Measurements from ENCODE around the gene ALKBH5.

ALKBH5 gene

DNA sequence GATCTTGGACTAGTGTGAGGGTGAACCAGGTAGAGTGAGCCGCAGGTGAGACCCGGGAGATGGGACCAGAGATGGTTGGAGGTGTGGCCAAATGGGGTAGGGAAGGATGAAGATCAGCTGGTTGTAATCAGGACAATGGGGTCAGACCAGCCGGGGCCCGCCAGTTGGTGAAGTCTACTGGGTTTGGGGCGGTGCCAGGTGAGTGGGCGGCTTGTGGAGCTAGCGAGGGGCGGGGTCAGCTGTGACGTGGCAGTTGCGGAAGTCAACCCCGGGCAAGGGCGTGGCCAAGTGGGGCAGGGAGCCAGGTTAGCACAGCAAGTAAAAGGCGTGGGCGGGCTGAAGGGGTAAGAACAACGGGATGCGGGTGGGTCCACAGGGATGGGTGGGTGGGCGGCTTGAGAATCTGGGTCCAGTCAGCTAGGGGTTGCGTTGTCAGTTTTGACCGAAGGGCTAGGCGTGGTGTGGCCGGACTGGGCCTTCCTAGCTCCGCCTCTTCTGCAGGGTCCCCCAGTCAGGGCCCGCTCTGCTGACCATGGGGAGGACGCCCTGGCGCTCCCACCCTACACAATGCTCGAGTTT is 25.5 kb upstream of the ALKBH5 start:
- Histone ChIP-seq H4K20me1 (ENCODE audit: insufficient read depth, low read length) (no peaks in the 10 kb centered on the region), H3K4me1 (ENCODE audit: insufficient read depth, low read length, severe bottlenecking) (peaks cover 25% of the 10 kb centered on the region), H3K27ac (ENCODE audit: low read depth, low read length, poor library complexity, severe bottlenecking) (no peak overlapping the region), H3K27me3 (ENCODE audit: insufficient read depth, low read length) (no peaks in the 10 kb centered on the region), H3K4me3 (ENCODE audit: low read depth, low read length, poor library complexity, severe bottlenecking) (peak overlapping the region; percentile 58), H3F3A (ENCODE audit: insufficient read depth, low read length) (no peaks in the 10 kb centered on the region), H3K9me3 (ENCODE audit: low read length) (no peaks in the 10 kb centered on the region), H3K9ac (ENCODE audit: low read length) (peak overlapping the region; percentile 41; the same call in 1 of the 2 replicates), H3K36me3 (ENCODE audit: insufficient read depth, low read length) (no peaks in the 10 kb centered on the region), H2AFZ (ENCODE audit: low read length) (no peak overlapping the region), H3K79me2 (ENCODE audit: insufficient read depth, low read length) (no peaks in the 10 kb centered on the region), H3K4me2 (ENCODE audit: low read length) (peak overlapping the region; percentile 82), H3K9me2 (ENCODE audit: low read depth, low read length) (no peaks in the 10 kb centered on the region)
- TF ChIP-seq, protein P1, sequence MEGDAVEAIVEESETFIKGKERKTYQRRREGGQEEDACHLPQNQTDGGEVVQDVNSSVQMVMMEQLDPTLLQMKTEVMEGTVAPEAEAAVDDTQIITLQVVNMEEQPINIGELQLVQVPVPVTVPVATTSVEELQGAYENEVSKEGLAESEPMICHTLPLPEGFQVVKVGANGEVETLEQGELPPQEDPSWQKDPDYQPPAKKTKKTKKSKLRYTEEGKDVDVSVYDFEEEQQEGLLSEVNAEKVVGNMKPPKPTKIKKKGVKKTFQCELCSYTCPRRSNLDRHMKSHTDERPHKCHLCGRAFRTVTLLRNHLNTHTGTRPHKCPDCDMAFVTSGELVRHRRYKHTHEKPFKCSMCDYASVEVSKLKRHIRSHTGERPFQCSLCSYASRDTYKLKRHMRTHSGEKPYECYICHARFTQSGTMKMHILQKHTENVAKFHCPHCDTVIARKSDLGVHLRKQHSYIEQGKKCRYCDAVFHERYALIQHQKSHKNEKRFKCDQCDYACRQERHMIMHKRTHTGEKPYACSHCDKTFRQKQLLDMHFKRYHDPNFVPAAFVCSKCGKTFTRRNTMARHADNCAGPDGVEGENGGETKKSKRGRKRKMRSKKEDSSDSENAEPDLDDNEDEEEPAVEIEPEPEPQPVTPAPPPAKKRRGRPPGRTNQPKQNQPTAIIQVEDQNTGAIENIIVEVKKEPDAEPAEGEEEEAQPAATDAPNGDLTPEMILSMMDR (IDR thresholded peaks at IDR 0.05; ENCODE audit: low read length), result no peak
- no peak for TF ChIP-seq EZH2 (IDR thresholded peaks at IDR 0.05; ENCODE audit: borderline replicate concordance, low read length)

DNA sequence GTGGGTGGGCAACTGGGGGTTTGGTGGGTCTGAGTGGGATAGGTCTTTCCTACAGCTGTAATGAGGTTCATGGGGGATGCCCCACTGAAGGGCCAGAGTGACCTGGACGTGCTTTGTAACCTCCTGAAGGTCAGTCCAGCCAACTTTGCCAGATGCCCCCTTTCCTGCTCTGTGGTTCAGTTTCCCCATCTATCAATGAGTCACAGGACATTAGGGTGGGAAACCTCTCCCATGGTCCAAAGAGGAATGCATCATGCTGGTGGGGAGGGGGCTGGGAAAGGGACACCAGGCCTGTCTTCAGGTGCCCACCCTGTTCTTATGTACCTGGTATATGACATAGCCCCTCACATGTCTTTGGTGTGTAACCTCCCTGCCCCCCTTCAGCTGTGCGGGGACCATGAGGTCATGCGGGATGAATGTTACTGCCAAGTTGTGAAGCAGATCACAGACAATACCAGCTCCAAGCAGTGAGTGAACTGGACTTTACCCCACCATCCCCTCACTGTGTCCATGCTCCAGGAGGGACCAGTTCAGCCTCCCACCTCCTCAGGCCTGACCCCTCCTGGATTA is 24.0 kb upstream of the ALKBH5 start:
- H3K27me3 ChIP-seq (ENCODE audit: insufficient read depth, low read length), result no peaks in the 10 kb centered on the region
- H3K9me2 ChIP-seq (ENCODE audit: low read depth, low read length), result no peaks in the 10 kb centered on the region
- no peaks in the 10 kb centered on the region for H3K9me3 ChIP-seq (ENCODE audit: low read length)
- H3F3A ChIP-seq (ENCODE audit: insufficient read depth, low read length), result no peaks in the 10 kb centered on the region
- H2AFZ ChIP-seq (ENCODE audit: low read length), result no peak overlapping the region
- peaks cover 15% of the 10 kb centered on the region for H3K4me1 ChIP-seq (ENCODE audit: insufficient read depth, low read length, severe bottlenecking)
- H3K27ac ChIP-seq (ENCODE audit: low read depth, low read length, poor library complexity, severe bottlenecking), result no peak overlapping the region
- no peaks in the 10 kb centered on the region for H3K36me3 ChIP-seq (ENCODE audit: insufficient read depth, low read length)
- no peak overlapping the region for H3K4me3 ChIP-seq (ENCODE audit: low read depth, low read length, poor library complexity, severe bottlenecking)
- H4K20me1 ChIP-seq (ENCODE audit: insufficient read depth, low read length), result no peaks in the 10 kb centered on the region
- H3K9ac ChIP-seq (ENCODE audit: low read length), result no peak overlapping the region
- no peak for TF ChIP-seq EZH2 (IDR thresholded peaks at IDR 0.05; ENCODE audit: borderline replicate concordance, low read length)
- TF ChIP-seq, protein P1 (IDR thresholded peaks at IDR 0.05; ENCODE audit: low read length), result no peak
- no peaks in the 10 kb centered on the region for H3K79me2 ChIP-seq (ENCODE audit: insufficient read depth, low read length)
- H3K4me2 ChIP-seq (ENCODE audit: low read length), result no peak overlapping the region

DNA sequence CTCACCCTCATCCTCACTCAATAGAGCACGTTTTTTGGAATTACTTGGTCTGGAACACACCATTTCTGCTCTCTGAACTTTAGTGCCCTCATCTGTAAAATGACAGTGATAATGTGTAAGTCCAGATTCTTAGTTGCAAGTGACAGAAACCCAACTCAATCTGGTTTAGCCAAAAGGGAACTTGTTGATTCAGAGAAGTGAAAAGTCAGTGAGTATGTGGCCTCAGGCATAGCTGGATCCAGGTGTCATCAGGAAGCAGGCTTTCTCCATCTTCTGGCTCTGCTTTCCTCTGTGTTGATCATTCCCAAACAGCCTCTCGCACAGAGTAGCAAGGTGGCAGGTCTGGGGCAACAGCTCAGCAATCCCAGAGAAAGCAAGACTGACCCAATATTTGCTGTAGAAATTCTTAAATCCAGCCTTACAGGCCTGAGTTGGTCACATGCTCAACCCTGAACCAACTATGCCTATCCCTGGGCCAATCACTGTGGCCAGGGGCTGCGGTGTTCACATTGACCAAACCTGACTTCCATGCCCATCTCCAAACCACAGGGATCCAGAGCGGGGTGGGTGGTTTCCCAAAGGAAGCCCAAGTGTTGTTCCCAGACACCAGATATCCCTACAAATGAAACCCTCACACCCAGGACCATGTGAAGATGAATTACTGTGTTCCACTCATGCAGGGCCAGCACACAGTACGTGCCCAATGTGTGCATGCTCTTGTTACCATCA is 23.3 kb upstream of the ALKBH5 start:
- Histone ChIP-seq H3K79me2 (ENCODE audit: insufficient read depth, low read length) (no peaks in the 10 kb centered on the region), H3K9ac (ENCODE audit: low read length) (no peak overlapping the region), H2AFZ (ENCODE audit: low read length) (no peak overlapping the region), H3F3A (ENCODE audit: insufficient read depth, low read length) (no peaks in the 10 kb centered on the region), H3K27me3 (ENCODE audit: insufficient read depth, low read length) (no peaks in the 10 kb centered on the region), H4K20me1 (ENCODE audit: insufficient read depth, low read length) (no peaks in the 10 kb centered on the region), H3K36me3 (ENCODE audit: insufficient read depth, low read length) (no peaks in the 10 kb centered on the region), H3K9me3 (ENCODE audit: low read length) (no peaks in the 10 kb centered on the region), H3K4me1 (ENCODE audit: insufficient read depth, low read length, severe bottlenecking) (peaks cover 15% of the 10 kb centered on the region), H3K27ac (ENCODE audit: low read depth, low read length, poor library complexity, severe bottlenecking) (no peak overlapping the region), H3K9me2 (ENCODE audit: low read depth, low read length) (no peaks in the 10 kb centered on the region), H3K4me2 (ENCODE audit: low read length) (no peak overlapping the region), H3K4me3 (ENCODE audit: low read depth, low read length, poor library complexity, severe bottlenecking) (no peak overlapping the region)
- TF ChIP-seq EZH2 (IDR thresholded peaks at IDR 0.05; ENCODE audit: borderline replicate concordance, low read length), result no peak
- TF ChIP-seq, protein P1 (IDR thresholded peaks at IDR 0.05; ENCODE audit: low read length), result no peak

Measured in OCI-LY1 (cell line).